GM23338 (cell line): ENCODE data around the gene RPL7A. TPM values are rescaled to one million over a fixed set of nuclear protein-coding genes. Genes with fewer than 3 reads are reported as not detected.

Experiments used
- ATAC-seq: fragments of 200-7000 bp; cut with Tn5 transposase; 3 replicates; pipeline ENCODE4 v1.9.1; 2020
- DNase-seq: peaks from one replicate; pipeline ENCODE4 v3.0.0-alpha.2; 2015; ENCODE audit warnings: low spot score
- H2AFZ ChIP-seq: fragments of 200-600 bp; sonication (generic); 2 replicates; pipeline ENCODE4 v1.8.0; 2016; ENCODE audit warnings: antibody characterized with exemption, mild to moderate bottlenecking, moderate library complexity
- H3F3A ChIP-seq: fragments of 200-600 bp; sonication (generic); replicated peaks from 2 replicates; pipeline ENCODE4 v1.8.0; 2017; ENCODE audit warnings: antibody characterized with exemption, mixed run types, low read depth
- H3K27ac ChIP-seq: fragments of 200-600 bp; sonication (generic); 2 replicates; pipeline ENCODE4 v1.6.1; 2016; ENCODE audit warnings: low read depth
- H3K27me3 ChIP-seq: fragments of 200-600 bp; sonication (generic); 2 replicates; pipeline ENCODE4 v1.8.0; 2016; ENCODE audit warnings: mild to moderate bottlenecking, mixed run types, moderate library complexity; ENCODE audit not compliant: insufficient read depth
- H3K36me3 ChIP-seq: fragments of 200-600 bp; sonication (generic); 2 replicates; pipeline ENCODE4 v1.8.0; 2016; ENCODE audit warnings: mild to moderate bottlenecking; ENCODE audit not compliant: insufficient read depth
- H3K4me1 ChIP-seq: fragments of 200-600 bp; sonication (generic); 2 replicates; pipeline ENCODE4 v1.8.0; 2016; ENCODE audit warnings: mild to moderate bottlenecking, moderate library complexity; ENCODE audit not compliant: insufficient read depth
- H3K4me2 ChIP-seq: fragments of 200-600 bp; sonication (generic); 2 replicates; pipeline ENCODE4 v1.7.1; 2017; ENCODE audit warnings: mixed run types
- H3K4me3 ChIP-seq: fragments of 200-600 bp; sonication (generic); 2 replicates; pipeline ENCODE4 v1.6.1; 2016; ENCODE audit warnings: mixed run types
- H3K79me2 ChIP-seq: fragments of 200-600 bp; sonication (generic); replicated peaks from 2 replicates; pipeline ENCODE4 v1.8.0; 2017; ENCODE audit warnings: mild to moderate bottlenecking; ENCODE audit not compliant: insufficient read depth
- H3K9me2 ChIP-seq: fragments of 200-600 bp; sonication (generic); 2 replicates; pipeline ENCODE4 v1.8.0; 2017; ENCODE audit not compliant: insufficient read depth
- H4K20me1 ChIP-seq: fragments of 200-600 bp; sonication (generic); replicated peaks from 2 replicates; pipeline ENCODE4 v1.8.0; 2017; ENCODE audit warnings: mild to moderate bottlenecking; ENCODE audit not compliant: insufficient read depth
- H3K27ac Mint-ChIP-seq: 2 replicates; pipeline ENCODE4 v1.8.0; 2020; ENCODE audit warnings: inconsistent platforms, mild to moderate bottlenecking, moderate library complexity, mixed read lengths
- H3K27me3 Mint-ChIP-seq: 3 replicates; pipeline ENCODE4 v1.8.0; 2022; ENCODE audit warnings: low read depth, mild to moderate bottlenecking, moderate library complexity, mixed read lengths, inconsistent platforms; ENCODE audit not compliant: insufficient read depth, poor library complexity
- H3K36me3 Mint-ChIP-seq: 3 replicates; pipeline ENCODE4 v1.8.0; 2021; ENCODE audit warnings: low read depth, mild to moderate bottlenecking, inconsistent platforms, moderate library complexity, mixed read lengths
- H3K4me1 Mint-ChIP-seq: 3 replicates; pipeline ENCODE4 v1.8.0; 2020; ENCODE audit warnings: mild to moderate bottlenecking, inconsistent platforms, mixed read lengths
- H3K4me3 Mint-ChIP-seq: 3 replicates; pipeline ENCODE4 v1.8.0; 2021; ENCODE audit warnings: moderate library complexity, mild to moderate bottlenecking, inconsistent platforms, mixed read lengths
- H3K9me3 Mint-ChIP-seq: 3 replicates; pipeline ENCODE4 v1.8.0; 2020; ENCODE audit warnings: moderate library complexity, mild to moderate bottlenecking, inconsistent platforms, mixed read lengths
- EZH2 ChIP-seq: fragments of 200-600 bp; sonication (generic); IDR thresholded peaks from one replicate; pipeline ENCODE4 v1.8.0; 2017; ENCODE audit warnings: antibody characterized with exemption, mild to moderate bottlenecking, low read depth; ENCODE audit not compliant: unreplicated experiment
- JUNB ChIP-seq: IDR thresholded peaks from one replicate; pipeline ENCODE4 v1.6.1; 2016; ENCODE audit warnings: antibody characterized with exemption; ENCODE audit not compliant: unreplicated experiment
- NANOG ChIP-seq: IDR thresholded peaks from 2 replicates; pipeline ENCODE4 v1.6.1; 2016; ENCODE audit warnings: antibody characterized with exemption, borderline replicate concordance
- POLR2AphosphoS5 ChIP-seq: IDR thresholded peaks from 2 replicates; pipeline ENCODE4 v1.6.1; 2016; ENCODE audit warnings: antibody characterized with exemption, low read depth
- STAT1 ChIP-seq: IDR thresholded peaks from one replicate; pipeline ENCODE4 v1.6.1; 2016; ENCODE audit warnings: antibody characterized with exemption; ENCODE audit not compliant: unreplicated experiment
- polyA plus RNA-seq: library from polyadenylated mRNA; unstranded; fragments of >200 nt; fragmentation: Nextera tagmentation; extraction: Ambion mirVana; gene quantifications from 2 replicates; pipeline ENCODE4 v1.2.1, GENCODE V29; 2016
- total RNA-seq: library from RNA; depleted of rRNA; stranded (reverse); fragments of >200 nt; shearing (Covaris generic); gene quantifications from 2 replicates; pipeline ENCODE4 v1.2.3, GENCODE V29; 2014
- TF ChIP-seq, protein P1 (sequence below): fragments of 250-450 bp; sonication (Bioruptor Pico); IDR thresholded peaks from 2 replicates; pipeline ENCODE4 v1.5.0; 2020; ENCODE audit warnings: mild to moderate bottlenecking, moderate library complexity
- TF ChIP-seq, protein P2 (sequence below): IDR thresholded peaks from 2 replicates; pipeline ENCODE4 v1.6.1; 2016; ENCODE audit warnings: antibody characterized with exemption

The RPL7A gene
- total and polyA plus RNA-seq, 2 experiments from 2014 or later, result 1,644 to 2,020 TPM

DNA sequence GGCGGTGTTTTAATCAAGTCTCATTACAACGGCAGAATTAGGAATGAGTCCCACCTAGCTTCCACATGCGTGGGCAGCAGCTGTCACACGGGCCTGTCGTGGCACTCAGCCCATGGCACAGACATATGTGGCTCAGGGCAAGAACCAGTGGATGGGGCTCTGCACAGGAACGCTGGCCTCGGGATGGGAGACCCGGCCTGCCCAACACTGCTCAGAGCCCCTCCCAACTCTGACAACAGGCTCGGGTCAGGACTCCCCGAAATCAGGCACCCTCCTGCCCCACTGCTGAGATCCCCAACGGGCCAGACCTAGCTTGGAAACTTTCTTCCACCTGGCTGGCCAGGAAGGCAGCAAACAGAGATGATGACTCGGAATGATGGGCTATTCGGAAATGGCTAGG is 7.1 kb upstream of the RPL7A start (continued):
- TF ChIP-seq, protein P1, sequence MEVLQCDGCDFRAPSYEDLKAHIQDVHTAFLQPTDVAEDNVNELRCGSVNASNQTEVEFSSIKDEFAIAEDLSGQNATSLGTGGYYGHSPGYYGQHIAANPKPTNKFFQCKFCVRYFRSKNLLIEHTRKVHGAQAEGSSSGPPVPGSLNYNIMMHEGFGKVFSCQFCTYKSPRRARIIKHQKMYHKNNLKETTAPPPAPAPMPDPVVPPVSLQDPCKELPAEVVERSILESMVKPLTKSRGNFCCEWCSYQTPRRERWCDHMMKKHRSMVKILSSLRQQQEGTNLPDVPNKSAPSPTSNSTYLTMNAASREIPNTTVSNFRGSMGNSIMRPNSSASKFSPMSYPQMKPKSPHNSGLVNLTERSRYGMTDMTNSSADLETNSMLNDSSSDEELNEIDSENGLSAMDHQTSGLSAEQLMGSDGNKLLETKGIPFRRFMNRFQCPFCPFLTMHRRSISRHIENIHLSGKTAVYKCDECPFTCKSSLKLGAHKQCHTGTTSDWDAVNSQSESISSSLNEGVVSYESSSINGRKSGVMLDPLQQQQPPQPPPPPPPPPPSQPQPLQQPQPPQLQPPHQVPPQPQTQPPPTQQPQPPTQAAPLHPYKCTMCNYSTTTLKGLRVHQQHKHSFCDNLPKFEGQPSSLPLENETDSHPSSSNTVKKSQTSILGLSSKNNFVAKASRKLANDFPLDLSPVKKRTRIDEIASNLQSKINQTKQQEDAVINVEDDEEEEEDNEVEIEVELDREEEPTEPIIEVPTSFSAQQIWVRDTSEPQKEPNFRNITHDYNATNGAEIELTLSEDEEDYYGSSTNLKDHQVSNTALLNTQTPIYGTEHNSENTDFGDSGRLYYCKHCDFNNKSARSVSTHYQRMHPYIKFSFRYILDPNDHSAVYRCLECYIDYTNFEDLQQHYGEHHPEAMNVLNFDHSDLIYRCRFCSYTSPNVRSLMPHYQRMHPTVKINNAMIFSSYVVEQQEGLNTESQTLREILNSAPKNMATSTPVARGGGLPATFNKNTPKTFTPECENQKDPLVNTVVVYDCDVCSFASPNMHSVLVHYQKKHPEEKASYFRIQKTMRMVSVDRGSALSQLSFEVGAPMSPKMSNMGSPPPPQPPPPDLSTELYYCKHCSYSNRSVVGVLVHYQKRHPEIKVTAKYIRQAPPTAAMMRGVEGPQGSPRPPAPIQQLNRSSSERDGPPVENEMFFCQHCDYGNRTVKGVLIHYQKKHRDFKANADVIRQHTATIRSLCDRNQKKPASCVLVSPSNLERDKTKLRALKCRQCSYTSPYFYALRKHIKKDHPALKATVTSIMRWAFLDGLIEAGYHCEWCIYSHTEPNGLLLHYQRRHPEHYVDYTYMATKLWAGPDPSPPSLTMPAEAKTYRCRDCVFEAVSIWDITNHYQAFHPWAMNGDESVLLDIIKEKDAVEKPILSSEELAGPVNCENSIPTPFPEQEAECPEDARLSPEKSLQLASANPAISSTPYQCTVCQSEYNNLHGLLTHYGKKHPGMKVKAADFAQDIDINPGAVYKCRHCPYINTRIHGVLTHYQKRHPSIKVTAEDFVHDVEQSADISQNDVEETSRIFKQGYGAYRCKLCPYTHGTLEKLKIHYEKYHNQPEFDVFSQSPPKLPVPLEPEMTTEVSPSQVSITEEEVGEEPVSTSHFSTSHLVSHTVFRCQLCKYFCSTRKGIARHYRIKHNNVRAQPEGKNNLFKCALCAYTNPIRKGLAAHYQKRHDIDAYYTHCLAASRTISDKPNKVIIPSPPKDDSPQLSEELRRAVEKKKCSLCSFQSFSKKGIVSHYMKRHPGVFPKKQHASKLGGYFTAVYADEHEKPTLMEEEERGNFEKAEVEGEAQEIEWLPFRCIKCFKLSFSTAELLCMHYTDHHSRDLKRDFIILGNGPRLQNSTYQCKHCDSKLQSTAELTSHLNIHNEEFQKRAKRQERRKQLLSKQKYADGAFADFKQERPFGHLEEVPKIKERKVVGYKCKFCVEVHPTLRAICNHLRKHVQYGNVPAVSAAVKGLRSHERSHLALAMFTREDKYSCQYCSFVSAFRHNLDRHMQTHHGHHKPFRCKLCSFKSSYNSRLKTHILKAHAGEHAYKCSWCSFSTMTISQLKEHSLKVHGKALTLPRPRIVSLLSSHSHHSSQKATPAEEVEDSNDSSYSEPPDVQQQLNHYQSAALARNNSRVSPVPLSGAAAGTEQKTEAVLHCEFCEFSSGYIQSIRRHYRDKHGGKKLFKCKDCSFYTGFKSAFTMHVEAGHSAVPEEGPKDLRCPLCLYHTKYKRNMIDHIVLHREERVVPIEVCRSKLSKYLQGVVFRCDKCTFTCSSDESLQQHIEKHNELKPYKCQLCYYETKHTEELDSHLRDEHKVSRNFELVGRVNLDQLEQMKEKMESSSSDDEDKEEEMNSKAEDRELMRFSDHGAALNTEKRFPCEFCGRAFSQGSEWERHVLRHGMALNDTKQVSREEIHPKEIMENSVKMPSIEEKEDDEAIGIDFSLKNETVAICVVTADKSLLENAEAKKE (CRISPR knock-in tag), result no peak
- no peak for TF ChIP-seq POLR2AphosphoS5

DNA sequence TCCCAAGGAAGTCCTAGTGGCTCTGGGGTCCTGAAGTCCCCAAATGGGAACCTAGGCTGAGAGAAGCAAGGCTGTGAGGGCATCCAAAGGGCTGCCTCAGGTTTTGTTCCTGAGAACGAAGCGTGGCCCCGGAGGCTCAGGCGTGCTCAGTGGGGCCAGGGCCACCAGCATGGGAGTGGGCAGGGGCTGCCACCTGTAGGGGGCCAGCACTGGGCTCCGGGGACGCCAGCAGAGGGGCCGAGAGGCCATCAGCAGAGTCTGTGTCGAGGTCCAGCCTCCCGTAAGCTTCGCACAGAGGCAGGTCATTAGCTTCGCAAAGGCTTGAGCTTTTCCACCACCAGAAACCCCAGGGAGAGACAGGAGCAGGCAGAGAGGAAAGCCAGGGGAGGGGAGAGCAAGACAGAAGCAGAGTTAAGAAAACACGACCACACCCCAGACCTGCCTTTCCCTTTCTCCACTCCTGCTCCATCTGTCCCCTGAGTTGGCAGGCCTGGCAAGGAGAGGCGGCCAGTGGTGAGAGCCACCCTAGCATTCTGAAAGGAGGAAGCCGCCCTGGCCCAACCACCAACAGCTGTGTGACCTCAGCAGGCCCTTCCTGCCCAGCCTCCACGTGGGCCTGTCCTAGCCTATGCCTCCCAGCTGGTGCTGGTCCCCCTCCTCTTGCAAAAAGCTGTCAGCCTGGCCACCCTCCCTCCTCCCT is 6.5 kb upstream of the RPL7A start:
- ATAC-seq, result no peak
- H3K4me3 Mint-ChIP-seq, result no peak overlapping the region

More for the DNA sequence above, 6.5 kb upstream of the RPL7A start:
- H3K27ac ChIP-seq, result no peak overlapping the region
- peaks cover 76% of the 10 kb centered on the region for H3K36me3 Mint-ChIP-seq
- peaks cover 33% of the 10 kb centered on the region; the same call in 1 of the 2 replicates for H3F3A ChIP-seq
- peaks cover 3% of the 10 kb centered on the region for H3K4me1 ChIP-seq
- H3K9me3 Mint-ChIP-seq, result no peaks in the 10 kb centered on the region
- no peak for TF ChIP-seq NANOG
- no peak for TF ChIP-seq JUNB
- TF ChIP-seq STAT1, result no peak
- TF ChIP-seq, protein P2, sequence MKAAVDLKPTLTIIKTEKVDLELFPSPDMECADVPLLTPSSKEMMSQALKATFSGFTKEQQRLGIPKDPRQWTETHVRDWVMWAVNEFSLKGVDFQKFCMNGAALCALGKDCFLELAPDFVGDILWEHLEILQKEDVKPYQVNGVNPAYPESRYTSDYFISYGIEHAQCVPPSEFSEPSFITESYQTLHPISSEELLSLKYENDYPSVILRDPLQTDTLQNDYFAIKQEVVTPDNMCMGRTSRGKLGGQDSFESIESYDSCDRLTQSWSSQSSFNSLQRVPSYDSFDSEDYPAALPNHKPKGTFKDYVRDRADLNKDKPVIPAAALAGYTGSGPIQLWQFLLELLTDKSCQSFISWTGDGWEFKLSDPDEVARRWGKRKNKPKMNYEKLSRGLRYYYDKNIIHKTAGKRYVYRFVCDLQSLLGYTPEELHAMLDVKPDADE, result no peak
- TF ChIP-seq EZH2, result no peak
- H3K4me1 Mint-ChIP-seq, result peaks cover 7% of the 10 kb centered on the region
- H3K4me3 ChIP-seq, result no peak overlapping the region
- no peaks in the 10 kb centered on the region for H3K27me3 ChIP-seq
- H3K27ac Mint-ChIP-seq, result no peak overlapping the region
- no peaks in the 10 kb centered on the region for H3K9me2 ChIP-seq
- peaks cover 21% of the 10 kb centered on the region for H3K36me3 ChIP-seq
- H3K4me2 ChIP-seq, result no peak overlapping the region
- H3K79me2 ChIP-seq, result peaks cover 14% of the 10 kb centered on the region
- H4K20me1 ChIP-seq, result peaks cover 22% of the 10 kb centered on the region
- H3K27me3 Mint-ChIP-seq, result peaks cover 6% of the 10 kb centered on the region
- DNase-seq, result no peak
- no peak overlapping the region for H2AFZ ChIP-seq
